Heart right ventricle (tissue), 16 donors: ENCODE measurements around the gene ZNF865. TPM values are rescaled to one million over a fixed set of nuclear protein-coding genes. Genes with fewer than 3 reads are reported as not detected.

Source experiments
- ATAC-seq, 8 donors: fragments of 200-7000 bp; cut with Tn5 transposase; one replicate each; pipeline ENCODE4 v1.9.1; 2020; ENCODE audit warnings: mild to moderate bottlenecking in 8 of 8, moderate library complexity in 8 of 8, moderate number of reproducible peaks in 1 of 8
- DNase-seq, 2 donors: peaks; one replicate each; pipeline ENCODE4 v3.0.0-alpha.2; 2020
- H3K27ac ChIP-seq, 10 donors: fragments of 200-600 bp; sonication (generic) in 2 of 10; one replicate each; pipeline versions ENCODE4 v1.5.0 to v1.8.0; 2020 to 2022; ENCODE audit warnings: mild to moderate bottlenecking in 3 of 10
- H3K27me3 ChIP-seq, 7 donors: fragments of 200-600 bp; one replicate each; pipeline ENCODE4 v1.8.0; 2021 to 2022; ENCODE audit warnings: mild to moderate bottlenecking in 2 of 7
- H3K36me3 ChIP-seq, 9 donors: fragments of 200-600 bp; sonication (generic) in 1 of 9; one replicate each; pipeline versions ENCODE4 v1.5.0 to v1.8.0; 2020 to 2022; ENCODE audit warnings: mild to moderate bottlenecking in 2 of 9
- H3K4me1 ChIP-seq, 9 donors: fragments of 200-600 bp; sonication (generic) in 1 of 9; one replicate each; pipeline versions ENCODE4 v1.5.0 to v1.8.0; 2020 to 2022; ENCODE audit warnings: mild to moderate bottlenecking in 4 of 9
- H3K4me3 ChIP-seq, 10 donors: fragments of 200-600 bp; sonication (generic) in 2 of 10; one replicate each; pipeline versions ENCODE4 v1.5.0 to v1.8.0; 2020 to 2022; ENCODE audit warnings: mild to moderate bottlenecking in 7 of 10, moderate library complexity in 2 of 10
- H3K9me3 ChIP-seq, 11 donors: fragments of 200-600 bp in 10 of 11; sonication (generic) in 2 of 11; one replicate each; pipeline versions ENCODE4 v1.5.0 to v1.8.0; 2013 to 2022; ENCODE audit warnings: mild to moderate bottlenecking in 2 of 11, control low read depth in 1 of 11, moderate library complexity in 1 of 11
- CTCF ChIP-seq, 9 donors: fragments of 200-600 bp; sonication (generic) in 2 of 9; IDR thresholded peaks; one replicate each; pipeline versions ENCODE4 v1.5.0 to v1.8.0; 2021 to 2022; ENCODE audit warnings: antibody characterized with exemption in 9 of 9, mild to moderate bottlenecking in 5 of 9, moderate library complexity in 1 of 9
- WGBS, 2 donors: extraction: QIAGEN DNeasy Blood & Tissue Kit; methylation state at CpG; one replicate each; pipeline ENCODE4 v1.1.7; 2013; ENCODE audit warnings: inconsistent platforms in 1 of 2; 5-methylcytosine and 5-hydroxymethylcytosine counted together
- intact Hi-C, 10 donors: fragments of 100-400 bp; cut with DNase I; formaldehyde crosslinking; loops; one replicate each; pipeline versions ENCODE4 v1.11.1 to v1.14.2; 2022
- polyA plus RNA-seq, 2 donors: library from polyadenylated mRNA; stranded (reverse); fragments of 200-250 nt; gene quantifications; one replicate each; pipeline ENCODE4 v1.2.3, GENCODE V29; 2013
- total RNA-seq, 10 donors: library from RNA; stranded (reverse); fragmentation: NEBNext Ultra II Directional in 3 of 10; extraction: Animal tissue kit (Norgen Biotek cat#: 25700) in 3 of 10; gene quantifications; one replicate each; pipeline versions ENCODE4 v1.2.1 to v1.2.4, GENCODE V29; 2021 to 2023
- donor health status: Arrhythmogenic right ventricular cardiomyopathy.
- donor health status: ischemic (EF 13 %, LVEDD 7.1; RV severe dilation, severe dysfunction).
- donor health status: healthy with polysubstance abuse.
- donor health status: DM: no; HTN: yes; CAD: no.
- donor health status: DM: no; HTN: no; CAD: no.
- donor health status: ischemic (EF 25% LVEDD 6.9; RV normal size, moderate dysfunction).
- donor health status: ischemic (EF 25% LVEDD 5.7; RV mildly dilated, moderate dysfunction).
- donor health status: healthy.
- donor health status: DM: yes; HTN: yes; CAD: no.
- donor health status: Ischemic cardiomyopathy.
- donor health status: ischemic (EF 35%, LVEDD 5.7; RV mildly dilated, moderate dysfunction).
- donor health status: nonischemic (EF 11% LVEDD 7.7; RV severe dilation, severe dysfunction).
- donor health status: DM: yes; HTN: yes; CAD: no.
- donor health status: PGD.
- donor health status: ischemic (EF 29% LVEDD 5.4; RV normal size, mild dysfunction).
- donor health status: nonischemic (EF 23%, LVEDD 6.1; RV moderate dilation, normal function).

ZNF865 gene
- total and polyA plus RNA-seq, 12 donors = 11.8 to 26.5 (median 13.7) TPM

GRCh38 chr19:55656552-55656951, 51.1 kb downstream of the ZNF865 start:
- peaks cover 35 to 62% (median 54%) of the 10 kb centered on the region in 9 donors for H3K4me1 ChIP-seq
- no peaks in the 10 kb centered on the region for H3K27me3 ChIP-seq
- intact Hi-C loops = loop anchor here in 1 of 10 donors (2.0 kb wide), 1 partner anchor 16 kb away; no protein-coding TSS in a partner anchor
- no peak overlapping the region for H3K27ac ChIP-seq
- no peak for TF ChIP-seq CTCF (IDR thresholded peaks at IDR 0.05)
- WGBS, 2 donors = 51 to 54% methylated on average over 7 of the region's 7 CpGs
- H3K9me3 ChIP-seq = no peaks in the 10 kb centered on the region
- peak overlapping the region in 9 of 10 donors; percentile 78 to 99 (median 89) for H3K4me3 ChIP-seq
- ATAC-seq = no peak
- H3K36me3 ChIP-seq = peaks cover 0 to 36% (median 8%) of the 10 kb centered on the region in 9 donors
- no peak for DNase-seq

DNA sequence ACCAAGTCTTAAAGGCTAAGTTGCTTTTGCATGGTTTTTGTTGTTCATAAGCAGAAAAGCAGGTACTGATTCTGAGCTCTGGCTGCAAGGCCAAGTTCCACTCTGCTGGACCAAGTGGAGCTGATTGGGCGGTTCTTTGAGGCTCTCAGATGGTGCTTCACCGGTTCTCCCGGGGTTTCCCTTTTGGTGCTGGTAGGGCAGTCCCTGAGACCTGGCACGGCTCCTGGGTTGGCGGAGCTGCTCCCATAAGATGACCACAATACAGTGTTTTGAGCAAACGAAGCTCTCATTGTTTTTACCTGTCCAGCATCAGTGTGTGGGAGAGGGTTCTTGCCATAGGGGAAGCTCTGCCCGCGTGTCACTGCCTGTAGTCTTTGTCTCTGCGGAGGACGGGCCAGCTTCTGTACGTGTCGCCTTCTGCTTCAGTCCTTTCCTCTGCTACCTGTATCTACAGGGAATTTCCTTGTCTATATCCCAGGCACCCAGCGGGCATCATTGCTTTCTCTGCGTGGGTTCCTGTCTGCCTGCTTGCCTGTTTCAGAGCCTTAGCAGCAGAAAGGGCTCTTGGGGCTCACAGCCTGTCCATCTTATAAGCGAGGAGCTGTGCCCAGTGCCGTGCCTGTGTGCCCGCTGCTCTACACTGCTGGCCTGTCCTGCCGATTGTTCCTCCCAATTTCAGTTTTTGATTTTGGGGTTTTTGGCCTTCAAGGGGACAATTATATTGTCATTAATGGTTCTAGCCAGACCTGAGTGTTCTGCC, 51.7 kb downstream of the ZNF865 start:
- 44 to 46% methylated on average over 18 of the region's 18 CpGs for WGBS, 2 donors
- Histone ChIP-seq H3K9me3 (no peaks in the 10 kb centered on the region), H3K27ac (peak overlapping the region in 2 of 10 donors; percentile 1 to 17), H3K36me3 (peaks cover 0 to 38% (median 13%) of the 10 kb centered on the region in 9 donors), H3K4me3 (peak overlapping the region in 9 of 10 donors; percentile 78 to 99 (median 89)), H3K4me1 (peaks cover 35 to 62% (median 54%) of the 10 kb centered on the region in 9 donors), H3K27me3 (no peaks in the 10 kb centered on the region)
- no peak for TF ChIP-seq CTCF (IDR thresholded peaks at IDR 0.05)
- ATAC-seq (no peak), DNase-seq (no peak)
- intact Hi-C loops = loop anchor here in 1 of 10 donors (2.0 kb wide), 1 partner anchor 16 kb away; no protein-coding TSS in a partner anchor

DNA sequence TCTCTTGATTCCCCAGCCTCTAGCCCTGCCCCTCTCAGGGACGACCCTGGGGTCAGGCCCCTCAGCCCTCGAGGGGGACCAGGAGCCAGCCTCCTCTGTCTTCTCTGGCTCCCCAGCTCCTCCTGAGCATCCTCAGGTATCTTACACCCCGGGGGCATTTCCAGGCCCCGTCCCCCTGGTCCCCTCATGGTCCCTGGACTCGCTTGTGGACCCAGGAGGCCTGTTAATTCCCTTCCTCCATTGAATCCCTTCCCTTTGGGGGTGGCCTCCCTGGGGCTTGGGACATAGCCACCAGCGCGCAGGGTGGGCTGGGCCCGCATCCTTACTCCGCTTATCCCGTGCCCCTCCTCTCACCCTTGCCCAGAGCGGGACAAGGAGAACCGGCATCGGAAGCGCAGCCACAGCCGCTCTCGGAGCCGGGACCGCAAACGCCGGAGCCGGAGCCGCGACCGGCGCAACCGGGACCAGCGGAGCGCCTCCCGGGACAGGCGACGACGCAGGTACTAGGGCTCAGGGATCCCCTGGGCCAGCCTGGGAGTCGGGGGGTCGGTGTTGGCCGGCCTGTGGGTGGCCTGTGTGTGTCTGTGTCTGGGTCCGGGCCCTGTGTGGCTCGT, 53.5 kb downstream of the ZNF865 start:
- WGBS, 2 donors = 90% methylated on average over 37 of the region's 37 CpGs

More for the DNA sequence above, 53.5 kb downstream of the ZNF865 start:
- no peaks in the 10 kb centered on the region for H3K9me3 ChIP-seq
- no peak for TF ChIP-seq CTCF (IDR thresholded peaks at IDR 0.05)
- peak overlapping the region in 1 of 10 donors; percentile 97 for H3K4me3 ChIP-seq
- intact Hi-C loops = no loop called here
- DNase-seq (no peak), ATAC-seq (no peak)
- peaks cover 35 to 53% (median 43%) of the 10 kb centered on the region in 9 donors for H3K4me1 ChIP-seq
- no peaks in the 10 kb centered on the region for H3K27me3 ChIP-seq
- peaks cover 0 to 56% (median 29%) of the 10 kb centered on the region in 9 donors for H3K36me3 ChIP-seq
- no peak overlapping the region for H3K27ac ChIP-seq
